K562 (cell line): Measurements from ENCODE around the gene CLDN5. TPM values are rescaled to one million over a fixed set of nuclear protein-coding genes. Genes with fewer than 3 reads are reported as not detected.

Experiments used
- ATF6 ChIP-seq: sonication (generic); formaldehyde crosslinking; IDR thresholded peaks from 2 replicates; pipeline ENCODE4 v1.4.0; 2020; ENCODE audit warnings: mild to moderate bottlenecking, missing genetic modification reagents
- BCOR ChIP-seq: fragments of 450-650 bp; IDR thresholded peaks from 2 replicates; pipeline ENCODE4 v1.6.1; 2016
- C11orf30 ChIP-seq: fragments of 450-650 bp; IDR thresholded peaks from 2 replicates; pipeline ENCODE4 v1.6.1; 2016; ENCODE audit warnings: low read depth, mild to moderate bottlenecking
- CBX3 ChIP-seq, 2 experiments: IDR thresholded peaks; 1 replicate in 1 of 2; 2 replicates in 1 of 2; pipeline ENCODE4 v1.6.1; 2012; ENCODE audit warnings: inconsistent platforms in 2 of 2, low read length in 2 of 2, borderline replicate concordance in 1 of 2, control low read depth in 1 of 2
- DLX4 ChIP-seq: fragments of 250-450 bp; sonication (Bioruptor Pico); IDR thresholded peaks from 2 replicates; pipeline ENCODE4 v1.6.1; 2021; ENCODE audit warnings: mild to moderate bottlenecking
- ETV6 ChIP-seq, 3 experiments: fragments of 150-350 bp in 1 of 3; sonication (generic) in 1 of 3; formaldehyde crosslinking in 1 of 3; IDR thresholded peaks; 2 replicates each; pipeline versions ENCODE4 v1.6.1 to v1.8.0; 2014 to 2022; ENCODE audit warnings: borderline replicate concordance in 2 of 3, low read depth in 2 of 3, antibody characterized with exemption in 1 of 3, low read length in 1 of 3, mild to moderate bottlenecking in 1 of 3, missing genetic modification reagents in 1 of 3
- FOXP4 ChIP-seq: sonication (generic); formaldehyde crosslinking; IDR thresholded peaks from 2 replicates; pipeline ENCODE4 v1.8.0; 2022; ENCODE audit warnings: mild to moderate bottlenecking, missing genetic modification reagents, borderline replicate concordance
- NFYB ChIP-seq: IDR thresholded peaks from 2 replicates; pipeline ENCODE4 v1.6.1; 2011; ENCODE audit warnings: mild to moderate bottlenecking, moderate library complexity; ENCODE audit not compliant: insufficient read length; ENCODE audit errors: extremely low read depth
- SNAPC5 ChIP-seq: fragments of 250-450 bp; sonication (Bioruptor Pico); IDR thresholded peaks from 2 replicates; pipeline ENCODE4 v1.8.0; 2021; ENCODE audit warnings: moderate library complexity, mild to moderate bottlenecking, inconsistent platforms
- SUPT5H ChIP-seq: fragments of 450-650 bp; IDR thresholded peaks from 2 replicates; pipeline ENCODE4 v1.6.1; 2016
- ZC3H11A ChIP-seq: IDR thresholded peaks from 2 replicates; pipeline ENCODE4 v1.6.1; 2012; ENCODE audit warnings: low read depth, low read length, improper control_type of control experiment
- ZNF79 ChIP-seq: fragments of 250-450 bp; sonication (Bioruptor Pico); IDR thresholded peaks from 2 replicates; pipeline ENCODE4 v1.4.0; 2020; ENCODE audit warnings: low read depth, mild to moderate bottlenecking, moderate library complexity
- polyA plus RNA-seq, 8 experiments: library from polyadenylated mRNA; depleted of rRNA in 4 of 8; stranded (reverse) in 5 of 8; unstranded in 3 of 8; fragments of >200 nt; fragmentation: Nextera tagmentation in 2 of 8; fragmentation: Illumina TruSeq in 1 of 8; extraction: Ambion mirVana in 2 of 8; extraction: Trizol in 1 of 8; gene quantifications; 2 replicates each; pipeline versions ENCODE4 v1.2.1 to v1.2.3, GENCODE V29; 2011 to 2014; ENCODE audit warnings: inconsistent platforms in 1 of 8, missing spikeins in 1 of 8
- total RNA-seq, 7 experiments: library from RNA; depleted of rRNA in 6 of 7; stranded (reverse); fragments of >200 nt in 6 of 7; fragmentation: Illumina TruSeq in 2 of 7; extraction: Trizol in 2 of 7; gene quantifications; 2 replicates each; pipeline versions ENCODE4 v1.2.1 to v1.2.3, GENCODE V29; 2011 to 2021; ENCODE audit warnings: low replicate concordance in 1 of 7
- TF ChIP-seq, protein P1 (sequence below): fragments of 450-650 bp; formaldehyde crosslinking; conservative IDR thresholded peaks from 2 replicates; pipeline ENCODE4 v1.4.0; 2022; ENCODE audit warnings: mild to moderate bottlenecking, missing genetic modification characterization
- TF ChIP-seq, protein P2 (sequence below): sonication (generic); formaldehyde crosslinking; IDR thresholded peaks from 2 replicates; pipeline ENCODE4 v1.8.0; 2022; ENCODE audit warnings: missing genetic modification reagents, mild to moderate bottlenecking, moderate library complexity, borderline replicate concordance

Gene CLDN5
- total and polyA plus RNA-seq, 9 of the 15 experiments (the other 6 are each of a cell fraction or from before 2014, with no cell fraction given), result 0.20 TPM; not detected in 8

DNA sequence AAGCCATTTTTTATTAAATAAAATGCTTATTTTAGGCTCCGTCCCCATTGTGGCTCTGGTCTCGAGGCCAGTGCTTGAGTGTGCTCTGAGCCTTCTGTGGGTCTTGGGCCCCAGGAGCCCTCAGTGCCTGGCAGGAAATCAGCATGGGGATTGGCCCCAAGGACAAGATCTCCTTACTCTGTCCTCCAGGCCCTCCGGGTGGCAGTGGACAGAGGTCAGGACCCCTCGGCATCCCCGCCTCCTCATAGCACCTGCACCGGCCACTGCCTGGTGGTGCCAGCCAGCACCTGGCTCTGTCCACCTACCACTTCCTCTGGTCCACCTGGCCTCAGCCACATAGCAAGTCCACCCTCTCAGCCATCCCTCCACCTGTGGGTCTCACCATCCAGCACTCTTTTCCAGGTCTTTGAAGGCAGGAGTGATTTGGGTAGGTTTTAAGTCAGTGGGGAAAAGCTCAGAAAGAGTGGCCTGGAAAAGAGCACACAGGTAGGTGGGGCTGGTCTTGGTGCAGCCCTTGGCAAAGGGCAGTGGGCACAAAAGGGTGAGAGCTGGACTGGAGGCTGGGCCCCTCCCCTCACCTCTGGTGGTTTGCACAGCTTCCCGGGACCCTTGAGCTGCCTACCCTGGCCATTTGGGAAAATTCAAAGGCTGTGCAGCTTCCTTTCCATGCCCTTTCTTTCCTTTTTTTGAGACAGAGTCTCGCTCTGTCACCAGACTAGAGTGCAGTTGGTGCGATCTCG is 3.5 kb downstream of the CLDN5 start (continued):
- TF ChIP-seq, protein P1, sequence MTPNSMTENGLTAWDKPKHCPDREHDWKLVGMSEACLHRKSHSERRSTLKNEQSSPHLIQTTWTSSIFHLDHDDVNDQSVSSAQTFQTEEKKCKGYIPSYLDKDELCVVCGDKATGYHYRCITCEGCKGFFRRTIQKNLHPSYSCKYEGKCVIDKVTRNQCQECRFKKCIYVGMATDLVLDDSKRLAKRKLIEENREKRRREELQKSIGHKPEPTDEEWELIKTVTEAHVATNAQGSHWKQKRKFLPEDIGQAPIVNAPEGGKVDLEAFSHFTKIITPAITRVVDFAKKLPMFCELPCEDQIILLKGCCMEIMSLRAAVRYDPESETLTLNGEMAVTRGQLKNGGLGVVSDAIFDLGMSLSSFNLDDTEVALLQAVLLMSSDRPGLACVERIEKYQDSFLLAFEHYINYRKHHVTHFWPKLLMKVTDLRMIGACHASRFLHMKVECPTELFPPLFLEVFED (CRISPR knock-in tag), result no peak
- TF ChIP-seq ZNF79 (CRISPR knock-in tag), result no peak
- no peak for TF ChIP-seq ATF6 (CRISPR knock-in tag)
- TF ChIP-seq ETV6 (IDR thresholded peaks at IDR 0.05; ENCODE audit: borderline replicate concordance in 1 of 2, low read depth in 2 of 2, low read length in 1 of 2), result no peak
- no peak for TF ChIP-seq ETV6 (CRISPR knock-in tag; IDR thresholded peaks at IDR 0.05; ENCODE audit: borderline replicate concordance)
- TF ChIP-seq NFYB, result no peak
- no peak for TF ChIP-seq C11orf30
- no peak for TF ChIP-seq FOXP4 (CRISPR knock-in tag)
- no peak; the same call in 1 of the 2 replicates for TF ChIP-seq SUPT5H
- TF ChIP-seq, protein P2, sequence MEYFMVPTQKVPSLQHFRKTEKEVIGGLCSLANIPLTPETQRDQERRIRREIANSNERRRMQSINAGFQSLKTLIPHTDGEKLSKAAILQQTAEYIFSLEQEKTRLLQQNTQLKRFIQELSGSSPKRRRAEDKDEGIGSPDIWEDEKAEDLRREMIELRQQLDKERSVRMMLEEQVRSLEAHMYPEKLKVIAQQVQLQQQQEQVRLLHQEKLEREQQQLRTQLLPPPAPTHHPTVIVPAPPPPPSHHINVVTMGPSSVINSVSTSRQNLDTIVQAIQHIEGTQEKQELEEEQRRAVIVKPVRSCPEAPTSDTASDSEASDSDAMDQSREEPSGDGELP (CRISPR knock-in tag), result no peak
- no peak for TF ChIP-seq SNAPC5 (CRISPR knock-in tag)
- no peak for TF ChIP-seq BCOR
- no peak for TF ChIP-seq ZC3H11A
- TF ChIP-seq CBX3 (IDR thresholded peaks at IDR 0.05; ENCODE audit: borderline replicate concordance in 1 of 2, low read length in 2 of 2), result no peak
- TF ChIP-seq DLX4 (CRISPR knock-in tag), result no peak
